Caco-2 (cell line): Measurements from ENCODE around the gene NUDT7. TPM values are rescaled to one million over a fixed set of nuclear protein-coding genes. Genes with fewer than 3 reads are reported as not detected.

ENCODE experiments used
- BruUV-seq: library from RNA; stranded (reverse); fragments of 400-500 nt; replicated peaks from 2 replicates; lab custom pipeline; 2021; lab: Mats Ljungman, UMichigan
- CTCF ChIA-PET: fragments of 300-600 bp; sonication (Branson Sonifier 250); formaldehyde crosslinking; loops from one replicate; lab custom pipeline; 2022; ENCODE audit warnings: antibody characterized with exemption; lab: Charles Lee
- POLR2A ChIA-PET: fragments of 300-600 bp; sonication (Branson Sonifier 250); formaldehyde crosslinking; loops from one replicate; lab custom pipeline; 2022; ENCODE audit warnings: antibody characterized with exemption; lab: Charles Lee
- DNase-seq, 2 experiments: peaks; one replicate each; pipeline versions ENCODE4 v3.0.0 to v3.0.0-alpha.2; 2020 to 2022
- H3K27me3 ChIP-seq: replicated peaks from 2 replicates; pipeline ENCODE4 v1.6.0; 2011; ENCODE audit warnings: low read length; ENCODE audit not compliant: control insufficient read depth, insufficient read depth
- H3K36me3 ChIP-seq: 2 replicates; pipeline ENCODE4 v1.5.1; 2011; ENCODE audit warnings: low read length; ENCODE audit not compliant: control insufficient read depth, insufficient read depth
- H3K4me1 ChIP-seq: fragments of 250-450 bp; sonication (Bioruptor Pico); 2 replicates; pipeline ENCODE4 v1.5.1; 2020; ENCODE audit warnings: mild to moderate bottlenecking
- H3K4me3 ChIP-seq: 2 replicates; pipeline ENCODE4 v1.5.1; 2011; ENCODE audit warnings: low read depth, mild to moderate bottlenecking, control low read depth, low read length
- H3K9me3 ChIP-seq: fragments of 250-450 bp; sonication (Bioruptor Pico); 2 replicates; pipeline ENCODE4 v1.5.1; 2020; ENCODE audit warnings: mild to moderate bottlenecking, moderate library complexity
- H3K27ac Mint-ChIP-seq: one replicate; pipeline ENCODE4 v1.8.0; 2022; ENCODE audit warnings: mixed read lengths; ENCODE audit not compliant: unreplicated experiment
- H3K27me3 Mint-ChIP-seq: one replicate; pipeline ENCODE4 v1.8.0; 2022; ENCODE audit warnings: mixed read lengths; ENCODE audit not compliant: insufficient read depth, unreplicated experiment
- H3K36me3 Mint-ChIP-seq: one replicate; pipeline ENCODE4 v1.8.0; 2022; ENCODE audit warnings: mild to moderate bottlenecking, mixed read lengths; ENCODE audit not compliant: insufficient read depth, unreplicated experiment
- H3K4me1 Mint-ChIP-seq: one replicate; pipeline ENCODE4 v1.8.0; 2022; ENCODE audit warnings: low read depth, mixed read lengths; ENCODE audit not compliant: unreplicated experiment
- H3K4me3 Mint-ChIP-seq: one replicate; pipeline ENCODE4 v1.8.0; 2022; ENCODE audit warnings: mild to moderate bottlenecking, moderate library complexity, mixed read lengths; ENCODE audit not compliant: unreplicated experiment
- H3K9me3 Mint-ChIP-seq: one replicate; pipeline ENCODE4 v1.8.0; 2022; ENCODE audit warnings: mixed read lengths; ENCODE audit not compliant: unreplicated experiment
- CTCF ChIP-seq, 2 experiments: fragments of 200-600 bp in 1 of 2; IDR thresholded peaks; 1 replicate in 1 of 2; 2 replicates in 1 of 2; pipeline versions ENCODE4 v1.5.1 to v1.8.0; 2011 to 2022; ENCODE audit warnings: antibody characterized with exemption in 1 of 2, control low read depth in 1 of 2, inconsistent platforms in 1 of 2, low read depth in 1 of 2, low read length in 1 of 2, mild to moderate bottlenecking in 1 of 2, moderate library complexity in 1 of 2; ENCODE audit not compliant: insufficient read depth in 1 of 2, severe bottlenecking in 1 of 2, unreplicated experiment in 1 of 2
- intact Hi-C: fragments of 100-400 bp; cut with micrococcal nuclease; formaldehyde crosslinking; loops from one replicate; pipeline ENCODE4 v1.10.0; 2022; ENCODE audit not compliant: unreplicated experiment
- total RNA-seq: library from RNA; stranded (reverse); gene quantifications from 2 replicates; pipeline ENCODE4 v1.2.3, GENCODE V29; 2022

The NUDT7 gene
- total RNA-seq, 1 experiment from 2014 or later, result 6.9 TPM

- H3K4me1 ChIP-seq, result no peaks in the 10 kb centered on the region
- TF ChIP-seq CTCF (IDR thresholded peaks at IDR 0.05; ENCODE audit: insufficient read depth in 1 of 2, low read depth in 1 of 2, low read length in 1 of 2, severe bottlenecking in 1 of 2, unreplicated experiment in 1 of 2), result no peak
- no peaks in the 10 kb centered on the region for H3K36me3 ChIP-seq
- H3K27me3 ChIP-seq, result no peaks in the 10 kb centered on the region
- POLR2A ChIA-PET, result no interaction called here
- no peak for DNase-seq
- H3K36me3 Mint-ChIP-seq, result no peaks in the 10 kb centered on the region
- H3K27me3 Mint-ChIP-seq, result no peaks in the 10 kb centered on the region
- no peak overlapping the region for H3K4me3 Mint-ChIP-seq
- H3K4me3 ChIP-seq, result no peak overlapping the region
- H3K9me3 Mint-ChIP-seq, result peaks cover 8% of the 10 kb centered on the region
- CTCF ChIA-PET, result no interaction called here
- BruUV-seq, result no TSS peak
- H3K4me1 Mint-ChIP-seq, result no peaks in the 10 kb centered on the region
- H3K9me3 ChIP-seq, result no peaks in the 10 kb centered on the region
- intact Hi-C loops, result no loop called here
- no peak overlapping the region for H3K27ac Mint-ChIP-seq
These were observed 7.6 kb downstream of the NUDT7 start for GRCh38 chr16:77729951-77730350.

GRCh38 chr16:77732241-77732946, 10.1 kb downstream of the NUDT7 start:
- no TSS peak for BruUV-seq
- Mint-ChIP-seq H3K36me3 (no peaks in the 10 kb centered on the region), H3K27me3 (no peaks in the 10 kb centered on the region), H3K4me3 (no peak overlapping the region), H3K9me3 (peaks cover 16% of the 10 kb centered on the region), H3K4me1 (no peaks in the 10 kb centered on the region), H3K27ac (no peak overlapping the region)
- Histone ChIP-seq H3K36me3 (no peaks in the 10 kb centered on the region), H3K27me3 (no peaks in the 10 kb centered on the region), H3K4me3 (no peak overlapping the region), H3K9me3 (no peaks in the 10 kb centered on the region), H3K4me1 (no peaks in the 10 kb centered on the region)
- POLR2A ChIA-PET, result no interaction called here
- CTCF ChIA-PET, result no interaction called here
- no peak for DNase-seq
- TF ChIP-seq CTCF (IDR thresholded peaks at IDR 0.05; ENCODE audit: insufficient read depth in 1 of 2, low read depth in 1 of 2, low read length in 1 of 2, severe bottlenecking in 1 of 2, unreplicated experiment in 1 of 2), result no peak
- intact Hi-C loops, result no loop called here

- Histone ChIP-seq H3K36me3 (no peaks in the 10 kb centered on the region), H3K9me3 (no peaks in the 10 kb centered on the region), H3K4me3 (no peak overlapping the region), H3K27me3 (no peaks in the 10 kb centered on the region), H3K4me1 (no peaks in the 10 kb centered on the region)
- Mint-ChIP-seq H3K27me3 (no peaks in the 10 kb centered on the region), H3K36me3 (no peaks in the 10 kb centered on the region), H3K9me3 (peaks cover 16% of the 10 kb centered on the region), H3K27ac (no peak overlapping the region), H3K4me1 (no peaks in the 10 kb centered on the region), H3K4me3 (no peak overlapping the region)
- intact Hi-C loops, result no loop called here
- CTCF ChIA-PET, result interaction anchor here (0.8 kb wide), 1 partner anchor 14 kb away, joined by 6 read pairs; the partner anchor contains the start of gene NUDT7
- DNase-seq, result no peak
- BruUV-seq, result no TSS peak
- TF ChIP-seq CTCF (IDR thresholded peaks at IDR 0.05; ENCODE audit: insufficient read depth in 1 of 2, low read depth in 1 of 2, low read length in 1 of 2, severe bottlenecking in 1 of 2, unreplicated experiment in 1 of 2), result no peak
- POLR2A ChIA-PET, result no interaction called here
These were observed 14.6 kb downstream of the NUDT7 start for GRCh38 chr16:77736879-77737278.
